GM12875 (cell line): ENCODE data around the gene ELL.
"Not testable (repeated sequence)": the region's sequence is repeated elsewhere in the genome, so short reads cannot be mapped to it uniquely, and the experiment has no call there.

Experiments
- H3K4me3 ChIP-seq: one replicate; pipeline ENCODE4 v1.5.1; 2011; ENCODE audit warnings: low read depth, low read length, control low read depth
- CTCF ChIP-seq: IDR thresholded peaks from 2 replicates; pipeline ENCODE4 v1.5.1; 2011; ENCODE audit warnings: low read depth, mild to moderate bottlenecking, control low read depth, inconsistent platforms, low read length, moderate library complexity, borderline replicate concordance; ENCODE audit not compliant: insufficient read depth

The ELL gene

GRCh38 chr19:18412610-18413239 is 109.1 kb downstream of the ELL start:
- no peak for TF ChIP-seq CTCF
- H3K4me3 ChIP-seq, result no peak overlapping the region

- TF ChIP-seq CTCF, result peak; percentile 60
- H3K4me3 ChIP-seq, result no peak overlapping the region
Measured at GRCh38 chr19:18408053-18408476, 113.8 kb downstream of the ELL start.

- TF ChIP-seq CTCF, result no peak
- H3K4me3 ChIP-seq, result no peak overlapping the region
Measured at GRCh38 chr19:18406749-18407148, 115.1 kb downstream of the ELL start.

GRCh38 chr19:18405754-18406153 is 116.1 kb downstream of the ELL start:
- not testable (repeated sequence) for H3K4me3 ChIP-seq

DNA sequence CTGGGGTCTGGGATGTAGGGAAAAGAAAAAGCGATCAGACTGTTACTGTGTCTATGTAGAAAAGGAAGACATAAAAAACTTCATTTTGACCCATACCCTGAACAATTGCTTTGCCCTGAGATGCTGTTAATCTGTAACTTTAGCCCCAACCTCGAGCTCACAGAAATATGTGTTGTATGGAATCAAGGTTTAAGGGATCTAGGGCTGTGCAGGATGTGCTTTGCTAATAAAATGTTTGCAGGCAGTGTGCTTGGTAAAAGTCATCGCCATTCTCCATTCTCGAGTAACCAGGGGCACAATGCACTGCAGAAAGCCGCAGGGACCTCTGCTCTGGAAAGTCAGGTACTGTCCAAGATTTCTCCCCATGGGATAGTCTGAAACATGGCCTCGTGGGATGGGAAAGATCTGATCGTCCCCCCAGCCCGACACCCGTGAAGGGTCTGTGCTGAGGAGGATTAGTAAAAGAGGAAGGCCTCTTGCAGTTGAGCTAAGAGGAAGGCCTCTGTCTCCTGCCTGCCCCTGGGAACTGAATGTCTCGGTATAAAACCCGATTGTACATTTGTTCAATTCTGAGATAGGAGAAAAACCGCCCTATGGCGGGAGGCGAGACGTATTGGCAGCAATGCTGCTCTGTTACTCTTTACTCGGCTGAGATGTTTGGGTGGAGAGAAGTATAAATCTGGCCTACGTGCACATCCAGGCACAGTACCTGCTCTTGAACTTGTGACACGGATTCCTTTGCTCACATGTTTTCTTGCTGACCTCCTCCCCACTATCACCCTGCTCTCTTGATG is 119.2 kb downstream of the ELL start:
- not testable (repeated sequence) for H3K4me3 ChIP-seq

DNA sequence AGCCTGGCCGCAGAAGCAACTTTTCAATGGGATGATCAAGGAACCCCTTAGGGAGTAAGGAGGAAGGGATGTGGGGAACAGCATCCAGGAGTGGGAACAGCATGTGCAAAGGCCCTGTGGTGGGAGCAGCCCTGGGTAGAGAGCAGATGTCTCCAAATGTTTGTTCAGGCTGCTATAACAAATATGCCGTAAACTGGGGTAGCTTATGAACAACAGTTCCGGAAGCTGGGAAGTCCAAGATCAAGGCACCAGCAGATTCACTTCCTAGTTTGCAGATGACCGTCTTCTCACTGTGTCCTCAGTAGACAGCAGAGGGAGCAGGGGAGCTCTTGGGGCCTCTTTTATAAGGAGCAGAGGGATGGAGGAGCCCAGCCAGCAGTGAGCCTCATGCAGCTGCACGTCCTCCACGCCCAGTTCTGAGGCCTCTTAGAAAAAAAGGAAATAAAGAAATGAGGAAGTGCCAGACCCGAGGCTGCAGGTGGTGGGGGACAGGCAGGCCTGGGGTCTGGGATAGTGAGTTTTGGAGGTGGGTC is 120.2 kb downstream of the ELL start:
- TF ChIP-seq CTCF, result peak; percentile 45; the same call in 1 of the 2 replicates
- no peak overlapping the region for H3K4me3 ChIP-seq

- no peak for TF ChIP-seq CTCF
- H3K4me3 ChIP-seq, result no peak overlapping the region
Measured at GRCh38 chr19:18399008-18399407, 122.9 kb downstream of the ELL start.
